HG03045 (cell line): Measurements from ENCODE around the gene RENBP.

ENCODE experiments used
- ATAC-seq: cut with Tn5 transposase; IDR thresholded peaks from one replicate; pipeline ENCODE4 v1.9.1; 2021; ENCODE audit warnings: mild to moderate bottlenecking, moderate library complexity; ENCODE audit not compliant: unreplicated experiment

RENBP gene

DNA sequence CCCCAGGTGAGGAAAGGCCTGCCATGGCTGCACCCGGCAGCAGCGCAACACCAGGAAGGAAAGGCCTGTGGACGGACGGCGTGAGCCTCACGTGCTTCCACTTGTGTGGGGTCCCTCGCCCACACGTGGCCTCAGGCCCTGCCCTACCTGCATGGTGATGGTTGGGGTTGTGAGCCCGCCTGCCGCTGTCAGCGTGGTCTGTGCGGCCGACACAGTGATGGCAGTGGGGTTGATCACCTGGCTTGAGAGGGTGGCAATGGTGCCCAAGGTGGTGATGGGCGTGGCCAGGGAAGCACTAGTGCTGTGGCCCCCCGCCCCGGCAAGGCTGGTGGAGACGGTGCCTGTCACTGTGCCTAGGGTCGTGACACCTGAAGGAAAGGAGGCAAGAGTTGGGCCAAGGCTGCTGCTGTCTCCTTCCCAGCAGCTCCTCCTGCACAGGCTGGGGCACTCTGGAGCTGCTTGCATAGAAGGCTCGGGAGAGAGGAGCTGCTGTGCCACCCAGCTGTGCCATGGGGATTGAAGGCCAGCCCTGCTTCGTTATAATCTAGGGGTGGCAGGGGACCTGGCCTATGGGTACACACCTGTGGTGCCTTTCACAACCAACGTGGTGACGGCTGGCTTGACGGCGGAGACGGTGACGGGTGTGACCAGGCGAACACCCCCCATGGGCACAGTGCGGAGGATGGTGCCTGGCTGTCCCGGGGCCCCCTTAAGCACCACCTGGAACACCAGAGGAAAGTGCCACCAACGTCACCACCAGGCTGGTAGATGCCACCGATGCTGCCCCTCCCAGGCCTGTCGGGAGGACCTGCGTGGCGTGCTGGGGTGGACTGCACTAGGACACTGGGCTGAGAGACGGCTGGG lies 11.8 kb upstream of the RENBP start:
- ATAC-seq: no peak

GRCh38 chrX:153955228-153955732 lies 10.8 kb upstream of the RENBP start:
- no peak for ATAC-seq

DNA sequence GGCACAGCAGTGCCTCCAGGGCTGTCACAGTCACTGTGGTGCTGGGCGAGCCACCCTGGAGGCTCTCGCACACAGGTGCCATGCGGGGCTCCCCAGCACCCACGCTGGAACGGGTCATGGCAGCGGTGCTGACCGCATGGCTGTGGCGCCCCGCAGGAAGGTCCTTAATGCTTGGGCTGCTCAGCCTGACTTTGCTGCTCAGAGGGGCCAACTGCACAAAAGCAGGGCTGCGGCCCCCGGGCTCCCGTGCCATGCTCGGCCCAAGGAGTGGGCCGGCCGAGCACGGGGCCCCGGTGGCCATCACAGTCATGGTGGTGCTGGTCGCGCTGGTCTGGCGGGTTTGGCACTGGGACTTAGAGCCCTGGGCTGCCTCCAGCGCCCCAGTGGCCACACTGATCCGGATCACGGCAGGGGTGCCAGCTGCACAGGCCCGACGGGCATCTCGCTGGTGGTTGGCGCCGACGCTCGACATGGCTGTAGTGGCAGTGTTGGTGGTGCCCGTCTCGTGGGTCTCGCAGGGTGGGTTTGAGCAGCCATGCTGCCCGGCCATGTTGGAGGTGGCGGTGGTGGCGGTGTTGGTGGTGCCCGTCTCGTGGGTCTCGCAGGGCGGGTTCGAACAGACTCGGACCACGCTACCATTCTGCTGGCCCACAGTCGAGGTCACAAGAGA lies 10.2 kb upstream of the RENBP start:
- no peak for ATAC-seq

GRCh38 chrX:153953892-153954557 lies 9.6 kb upstream of the RENBP start:
- no peak for ATAC-seq

DNA sequence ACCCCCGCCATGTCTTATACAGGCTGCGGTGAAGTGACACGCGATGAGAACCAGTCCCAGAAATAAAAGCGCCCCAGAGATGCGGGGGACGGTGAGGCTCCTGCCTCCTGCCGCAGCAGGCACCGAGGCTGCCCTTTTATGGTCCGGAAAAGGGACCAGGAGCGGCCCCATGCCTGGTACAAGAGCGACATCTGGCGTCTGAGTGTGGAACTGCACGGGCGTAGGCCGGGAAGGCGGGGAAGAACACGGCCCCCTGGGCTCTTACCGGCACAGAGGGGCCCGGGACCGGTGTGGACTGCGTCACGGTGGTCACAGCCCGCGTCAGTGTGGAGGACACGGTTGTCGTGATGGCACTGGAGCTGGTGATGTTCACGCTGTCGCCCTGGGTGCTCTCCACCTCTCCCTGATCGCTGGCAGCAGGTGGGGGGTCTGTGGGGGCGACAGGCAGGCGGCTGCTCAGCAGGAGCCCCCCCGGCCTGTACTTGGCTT lies 8.9 kb upstream of the RENBP start:
- no peak for ATAC-seq

- ATAC-seq: no peak
Measured at GRCh38 chrX:153952373-153953026, 8.1 kb upstream of the RENBP start.

- ATAC-seq: no peak
Measured at GRCh38 chrX:153951683-153952372, 7.4 kb upstream of the RENBP start.

GRCh38 chrX:153950127-153950526 lies 5.7 kb upstream of the RENBP start:
- ATAC-seq: no peak

DNA sequence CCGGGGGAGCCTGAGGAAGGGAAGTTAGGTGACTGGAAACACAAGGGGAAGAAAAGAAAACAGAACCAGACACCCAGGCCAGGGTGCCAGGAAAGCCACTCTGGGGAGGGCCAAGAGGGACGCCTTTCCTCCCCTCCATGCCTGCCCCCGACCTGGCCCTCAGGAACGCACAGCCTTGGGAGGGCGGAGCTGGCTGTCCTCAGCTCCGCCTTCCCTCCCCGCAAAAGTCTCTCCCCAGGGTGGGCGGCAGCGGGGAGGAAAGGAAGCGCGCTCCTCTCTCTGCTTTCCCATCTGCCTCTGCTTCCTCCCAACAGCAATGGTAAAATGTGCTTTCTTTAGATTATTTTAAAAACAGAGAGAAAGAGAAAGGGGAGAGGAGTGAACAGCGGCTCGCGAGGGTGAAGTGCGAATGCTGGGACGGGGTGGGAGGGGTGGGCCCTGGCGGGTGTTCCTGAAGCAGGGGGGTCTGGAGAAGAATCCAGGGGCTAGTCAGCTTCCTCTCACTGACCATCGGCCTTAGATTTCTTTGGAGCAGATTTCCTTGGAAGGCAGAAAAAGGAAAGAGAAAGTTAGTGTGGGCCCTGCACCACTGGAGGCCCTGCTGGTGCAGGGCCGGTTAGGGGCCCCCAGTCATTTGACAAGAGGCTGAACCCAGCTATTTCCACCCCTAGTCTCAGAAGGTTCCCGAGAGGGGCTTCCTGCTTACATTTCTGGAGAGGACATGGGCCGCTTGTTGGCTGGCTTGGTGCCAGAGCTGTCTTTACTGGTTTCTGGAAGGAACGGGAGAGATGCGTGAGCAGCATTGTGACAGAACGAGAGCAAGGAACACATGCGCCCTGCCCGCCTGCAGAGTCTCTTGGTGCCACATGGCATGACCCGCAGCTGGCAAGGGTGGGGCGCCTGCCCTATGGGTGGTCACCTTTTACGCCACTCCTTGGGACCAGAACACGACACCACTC lies 4.7 kb upstream of the RENBP start:
- ATAC-seq: no peak

- no peak for ATAC-seq
Measured at GRCh38 chrX:153948002-153948466, 3.6 kb upstream of the RENBP start.

GRCh38 chrX:153947009-153947769 lies 2.7 kb upstream of the RENBP start:
- ATAC-seq: peak; percentile 57

GRCh38 chrX:153945956-153946943 lies 1.8 kb upstream of the RENBP start:
- no peak for ATAC-seq

GRCh38 chrX:153944800-153945150 lies 332 bp upstream of the RENBP start:
- ATAC-seq: no peak

- no peak for ATAC-seq
Measured at GRCh38 chrX:153941336-153942252, 2.8 kb downstream of the RENBP start.

DNA sequence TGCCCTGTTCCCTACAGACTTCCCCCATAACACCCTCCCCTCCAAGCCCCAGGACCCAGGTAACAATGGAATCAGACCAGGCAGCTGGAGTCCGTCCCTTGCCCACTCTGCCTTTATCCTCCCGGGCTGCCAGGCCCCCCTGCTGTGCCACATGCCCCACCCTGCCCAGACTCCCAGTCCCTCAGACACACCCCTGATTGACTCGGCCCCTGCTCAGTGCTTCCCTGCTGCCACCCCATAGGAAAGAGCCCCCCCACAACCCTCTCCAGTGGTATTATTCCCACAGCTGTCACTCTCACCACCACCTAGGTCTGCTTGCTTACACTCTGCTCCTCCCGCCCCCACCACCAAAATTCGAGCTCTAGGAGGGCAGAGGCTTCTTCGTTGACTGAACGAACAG lies 4.9 kb downstream of the RENBP start:
- ATAC-seq: no peak

- ATAC-seq: no peak
Measured at GRCh38 chrX:153938226-153938786, 6.1 kb downstream of the RENBP start.
